K562 (cell line): ENCODE measurements around the gene SLC9B2. TPM values are rescaled to one million over a fixed set of nuclear protein-coding genes. Genes with fewer than 3 reads are reported as not detected.
A peak's percentile ranks its signal among the peaks of the same experiment; 100 is the strongest.

Experiments used
- CBFA2T3 ChIP-seq: fragments of 450-650 bp; IDR thresholded peaks from 2 replicates; pipeline ENCODE4 v1.6.1; 2017
- FOXP1 ChIP-seq: sonication (generic); formaldehyde crosslinking; IDR thresholded peaks from 2 replicates; pipeline ENCODE4 v1.8.0; 2022; ENCODE audit warnings: mild to moderate bottlenecking, missing genetic modification reagents
- HCFC1 ChIP-seq: IDR thresholded peaks from 2 replicates; pipeline ENCODE4 v1.6.1; 2012; ENCODE audit warnings: low read depth, low read length, improper control_type of control experiment
- HDAC8 ChIP-seq: fragments of 450-650 bp; IDR thresholded peaks from 2 replicates; pipeline ENCODE4 v1.6.1; 2016; ENCODE audit warnings: mild to moderate bottlenecking, missing genetic modification characterization, moderate library complexity, missing compliant biosample characterization
- HNRNPL ChIP-seq: fragments of 200-400 bp; formaldehyde crosslinking; IDR thresholded peaks from 2 replicates; pipeline ENCODE4 v1.6.1; 2017; ENCODE audit warnings: low read depth, mild to moderate bottlenecking, low read length
- IRF2 ChIP-seq: sonication (generic); formaldehyde crosslinking; IDR thresholded peaks from 2 replicates; pipeline ENCODE4 v1.8.1; 2022; ENCODE audit warnings: mild to moderate bottlenecking, missing genetic modification reagents
- MTA1 ChIP-seq: fragments of 450-650 bp; IDR thresholded peaks from 2 replicates; pipeline ENCODE4 v1.6.1; 2017; ENCODE audit warnings: borderline replicate concordance
- MYBL2 ChIP-seq, 2 experiments: fragments of 450-650 bp in 1 of 2; sonication (generic) in 1 of 2; formaldehyde crosslinking in 1 of 2; IDR thresholded peaks; 2 replicates each; pipeline versions ENCODE4 v1.6.1 to v1.8.1; 2017 to 2022; ENCODE audit warnings: borderline replicate concordance in 1 of 2, inconsistent platforms in 1 of 2, low read depth in 1 of 2, mild to moderate bottlenecking in 1 of 2, missing genetic modification reagents in 1 of 2, moderate library complexity in 1 of 2
- RBBP5 ChIP-seq: fragments of 200-600 bp; sonication (generic); IDR thresholded peaks from 2 replicates; pipeline ENCODE4 v1.6.1; 2012; ENCODE audit warnings: borderline replicate concordance, mild to moderate bottlenecking, low read length, control low read depth, inconsistent platforms; ENCODE audit not compliant: insufficient read depth, poor library complexity, severe bottlenecking
- TRIM28 ChIP-seq: fragments of 450-650 bp; IDR thresholded peaks from 2 replicates; pipeline ENCODE4 v1.6.1; 2017
- ZKSCAN8 ChIP-seq: fragments of 200-800 bp; sonication (Bioruptor generic); IDR thresholded peaks from 2 replicates; pipeline ENCODE4 v1.6.1; 2016; ENCODE audit warnings: missing genetic modification characterization, missing compliant biosample characterization
- ZNF12 ChIP-seq: sonication (generic); formaldehyde crosslinking; IDR thresholded peaks from 2 replicates; pipeline ENCODE4 v1.4.0; 2020; ENCODE audit warnings: mild to moderate bottlenecking, missing genetic modification reagents
- ZNF133 ChIP-seq: fragments of 250-450 bp; sonication (Bioruptor Pico); IDR thresholded peaks from 2 replicates; pipeline ENCODE4 v1.4.0; 2020; ENCODE audit warnings: mild to moderate bottlenecking
- ZNF134 ChIP-seq: fragments of 250-450 bp; sonication (Bioruptor Pico); conservative IDR thresholded peaks from 2 replicates; pipeline ENCODE4 v1.4.0; 2020
- ZNF408 ChIP-seq: fragments of 250-450 bp; sonication (Bioruptor Pico); IDR thresholded peaks from 2 replicates; pipeline ENCODE4 v1.4.0; 2020; ENCODE audit warnings: low read depth, mild to moderate bottlenecking, moderate library complexity
- polyA plus RNA-seq, 8 experiments: library from polyadenylated mRNA; depleted of rRNA in 4 of 8; stranded (reverse) in 5 of 8; unstranded in 3 of 8; fragments of >200 nt; fragmentation: Nextera tagmentation in 2 of 8; fragmentation: Illumina TruSeq in 1 of 8; extraction: Ambion mirVana in 2 of 8; extraction: Trizol in 1 of 8; gene quantifications; 2 replicates each; pipeline versions ENCODE4 v1.2.1 to v1.2.3, GENCODE V29; 2011 to 2014; ENCODE audit warnings: inconsistent platforms in 1 of 8, missing spikeins in 1 of 8
- total RNA-seq, 7 experiments: library from RNA; depleted of rRNA in 6 of 7; stranded (reverse); fragments of >200 nt in 6 of 7; fragmentation: Illumina TruSeq in 2 of 7; extraction: Trizol in 2 of 7; gene quantifications; 2 replicates each; pipeline versions ENCODE4 v1.2.1 to v1.2.3, GENCODE V29; 2011 to 2021; ENCODE audit warnings: low replicate concordance in 1 of 7
- TF ChIP-seq, protein P1 (sequence below), 2 experiments: fragments of 450-650 bp; IDR thresholded peaks; 2 replicates each; pipeline ENCODE4 v1.6.1; 2018; ENCODE audit warnings: mild to moderate bottlenecking in 2 of 2, low read depth in 1 of 2; ENCODE audit not compliant: partially characterized antibody in 2 of 2
- TF ChIP-seq, protein P2 (sequence below): fragments of 450-650 bp; IDR thresholded peaks from 2 replicates; pipeline ENCODE4 v1.6.1; 2016; ENCODE audit warnings: borderline replicate concordance
- TF ChIP-seq, protein P3 (sequence below): fragments of 250-450 bp; sonication (Bioruptor Pico); IDR thresholded peaks from 2 replicates; pipeline ENCODE4 v1.6.1; 2021; ENCODE audit warnings: mild to moderate bottlenecking
- TF ChIP-seq, protein P4 (sequence below), 3 experiments: IDR thresholded peaks in 2 of 3; conservative IDR thresholded peaks in 1 of 3; 2 replicates each; pipeline ENCODE4 v1.5.1; 2011 to 2012; ENCODE audit warnings: low read length in 3 of 3, mild to moderate bottlenecking in 3 of 3, control low read depth in 2 of 3, improper control_type of control experiment in 1 of 3, inconsistent platforms in 1 of 3, low read depth in 1 of 3, mixed read lengths in 1 of 3, moderate library complexity in 1 of 3; ENCODE audit not compliant: insufficient read depth in 2 of 3

SLC9B2 gene
- total and polyA plus RNA-seq, 9 of the 15 experiments (the other 6 are each of a cell fraction or from before 2014, with no cell fraction given), result 6.6 to 14.6 (median 11.4) TPM

DNA sequence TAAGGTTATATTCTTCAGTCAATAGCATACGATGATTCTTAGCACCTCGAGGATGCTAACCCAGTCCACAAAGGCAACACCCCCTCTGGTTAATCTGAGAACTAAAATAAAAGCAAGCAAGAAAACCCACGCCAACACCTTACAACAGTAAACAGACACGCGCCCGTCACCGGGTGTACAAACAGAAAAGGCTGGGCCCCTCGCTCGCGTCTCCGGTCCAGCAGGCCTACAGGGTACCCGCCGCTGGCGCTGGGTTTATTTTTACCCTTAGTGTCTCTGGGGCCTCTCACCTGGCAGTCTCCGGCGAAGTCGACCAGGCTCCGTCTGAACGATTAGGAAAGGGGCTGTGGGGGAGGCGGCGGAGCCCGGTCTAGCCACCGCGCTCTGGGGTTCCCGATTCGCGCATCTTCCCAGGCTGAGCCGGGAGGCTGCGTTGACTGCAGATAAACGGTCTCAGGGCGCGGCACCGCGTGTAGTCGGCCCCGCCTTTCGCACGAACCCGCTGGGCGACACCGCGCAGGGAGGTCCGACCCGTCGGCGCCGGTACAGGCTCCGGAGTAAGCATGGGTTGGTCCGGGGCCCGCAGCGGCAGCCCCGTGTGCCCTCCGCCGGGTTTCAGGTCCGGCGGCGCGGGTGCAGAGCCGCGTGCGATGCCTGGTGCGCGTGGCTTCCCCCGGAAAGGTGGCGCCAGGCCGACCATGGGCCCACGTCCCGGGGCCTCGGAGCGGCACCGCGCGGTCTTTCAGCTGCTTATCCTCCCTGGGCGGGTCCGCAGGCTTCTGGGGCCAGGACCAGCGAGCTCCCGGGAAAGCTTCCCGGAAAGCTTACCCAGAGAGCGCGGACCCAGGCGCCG, 441 bp downstream of the SLC9B2 start (continued):
- no peak; the same call in 1 of the 2 replicates for TF ChIP-seq HCFC1
- TF ChIP-seq RBBP5, result peak; percentile 80
- TF ChIP-seq, protein P1, sequence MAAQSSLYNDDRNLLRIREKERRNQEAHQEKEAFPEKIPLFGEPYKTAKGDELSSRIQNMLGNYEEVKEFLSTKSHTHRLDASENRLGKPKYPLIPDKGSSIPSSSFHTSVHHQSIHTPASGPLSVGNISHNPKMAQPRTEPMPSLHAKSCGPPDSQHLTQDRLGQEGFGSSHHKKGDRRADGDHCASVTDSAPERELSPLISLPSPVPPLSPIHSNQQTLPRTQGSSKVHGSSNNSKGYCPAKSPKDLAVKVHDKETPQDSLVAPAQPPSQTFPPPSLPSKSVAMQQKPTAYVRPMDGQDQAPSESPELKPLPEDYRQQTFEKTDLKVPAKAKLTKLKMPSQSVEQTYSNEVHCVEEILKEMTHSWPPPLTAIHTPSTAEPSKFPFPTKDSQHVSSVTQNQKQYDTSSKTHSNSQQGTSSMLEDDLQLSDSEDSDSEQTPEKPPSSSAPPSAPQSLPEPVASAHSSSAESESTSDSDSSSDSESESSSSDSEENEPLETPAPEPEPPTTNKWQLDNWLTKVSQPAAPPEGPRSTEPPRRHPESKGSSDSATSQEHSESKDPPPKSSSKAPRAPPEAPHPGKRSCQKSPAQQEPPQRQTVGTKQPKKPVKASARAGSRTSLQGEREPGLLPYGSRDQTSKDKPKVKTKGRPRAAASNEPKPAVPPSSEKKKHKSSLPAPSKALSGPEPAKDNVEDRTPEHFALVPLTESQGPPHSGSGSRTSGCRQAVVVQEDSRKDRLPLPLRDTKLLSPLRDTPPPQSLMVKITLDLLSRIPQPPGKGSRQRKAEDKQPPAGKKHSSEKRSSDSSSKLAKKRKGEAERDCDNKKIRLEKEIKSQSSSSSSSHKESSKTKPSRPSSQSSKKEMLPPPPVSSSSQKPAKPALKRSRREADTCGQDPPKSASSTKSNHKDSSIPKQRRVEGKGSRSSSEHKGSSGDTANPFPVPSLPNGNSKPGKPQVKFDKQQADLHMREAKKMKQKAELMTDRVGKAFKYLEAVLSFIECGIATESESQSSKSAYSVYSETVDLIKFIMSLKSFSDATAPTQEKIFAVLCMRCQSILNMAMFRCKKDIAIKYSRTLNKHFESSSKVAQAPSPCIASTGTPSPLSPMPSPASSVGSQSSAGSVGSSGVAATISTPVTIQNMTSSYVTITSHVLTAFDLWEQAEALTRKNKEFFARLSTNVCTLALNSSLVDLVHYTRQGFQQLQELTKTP (IDR thresholded peaks at IDR 0.05; ENCODE audit: low read depth in 1 of 2, partially characterized antibody in 2 of 2), result no peak
- 0 out of 2 replicates have a peak, but pooled peaks have one; percentile 33 for TF ChIP-seq HDAC8 (tag)
- TF ChIP-seq FOXP1 (CRISPR knock-in tag), result peak; percentile 92
- TF ChIP-seq, protein P2, sequence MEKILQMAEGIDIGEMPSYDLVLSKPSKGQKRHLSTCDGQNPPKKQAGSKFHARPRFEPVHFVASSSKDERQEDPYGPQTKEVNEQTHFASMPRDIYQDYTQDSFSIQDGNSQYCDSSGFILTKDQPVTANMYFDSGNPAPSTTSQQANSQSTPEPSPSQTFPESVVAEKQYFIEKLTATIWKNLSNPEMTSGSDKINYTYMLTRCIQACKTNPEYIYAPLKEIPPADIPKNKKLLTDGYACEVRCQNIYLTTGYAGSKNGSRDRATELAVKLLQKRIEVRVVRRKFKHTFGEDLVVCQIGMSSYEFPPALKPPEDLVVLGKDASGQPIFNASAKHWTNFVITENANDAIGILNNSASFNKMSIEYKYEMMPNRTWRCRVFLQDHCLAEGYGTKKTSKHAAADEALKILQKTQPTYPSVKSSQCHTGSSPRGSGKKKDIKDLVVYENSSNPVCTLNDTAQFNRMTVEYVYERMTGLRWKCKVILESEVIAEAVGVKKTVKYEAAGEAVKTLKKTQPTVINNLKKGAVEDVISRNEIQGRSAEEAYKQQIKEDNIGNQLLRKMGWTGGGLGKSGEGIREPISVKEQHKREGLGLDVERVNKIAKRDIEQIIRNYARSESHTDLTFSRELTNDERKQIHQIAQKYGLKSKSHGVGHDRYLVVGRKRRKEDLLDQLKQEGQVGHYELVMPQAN, result no peak
- no peak for TF ChIP-seq ZKSCAN8 (CRISPR knock-in tag)
- no peak for TF ChIP-seq CBFA2T3
- TF ChIP-seq, protein P3, sequence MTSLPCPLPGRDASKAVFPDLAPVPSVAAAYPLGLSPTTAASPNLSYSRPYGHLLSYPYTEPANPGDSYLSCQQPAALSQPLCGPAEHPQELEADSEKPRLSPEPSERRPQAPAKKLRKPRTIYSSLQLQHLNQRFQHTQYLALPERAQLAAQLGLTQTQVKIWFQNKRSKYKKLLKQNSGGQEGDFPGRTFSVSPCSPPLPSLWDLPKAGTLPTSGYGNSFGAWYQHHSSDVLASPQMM (CRISPR knock-in tag), result no peak
- TF ChIP-seq, protein P4, sequence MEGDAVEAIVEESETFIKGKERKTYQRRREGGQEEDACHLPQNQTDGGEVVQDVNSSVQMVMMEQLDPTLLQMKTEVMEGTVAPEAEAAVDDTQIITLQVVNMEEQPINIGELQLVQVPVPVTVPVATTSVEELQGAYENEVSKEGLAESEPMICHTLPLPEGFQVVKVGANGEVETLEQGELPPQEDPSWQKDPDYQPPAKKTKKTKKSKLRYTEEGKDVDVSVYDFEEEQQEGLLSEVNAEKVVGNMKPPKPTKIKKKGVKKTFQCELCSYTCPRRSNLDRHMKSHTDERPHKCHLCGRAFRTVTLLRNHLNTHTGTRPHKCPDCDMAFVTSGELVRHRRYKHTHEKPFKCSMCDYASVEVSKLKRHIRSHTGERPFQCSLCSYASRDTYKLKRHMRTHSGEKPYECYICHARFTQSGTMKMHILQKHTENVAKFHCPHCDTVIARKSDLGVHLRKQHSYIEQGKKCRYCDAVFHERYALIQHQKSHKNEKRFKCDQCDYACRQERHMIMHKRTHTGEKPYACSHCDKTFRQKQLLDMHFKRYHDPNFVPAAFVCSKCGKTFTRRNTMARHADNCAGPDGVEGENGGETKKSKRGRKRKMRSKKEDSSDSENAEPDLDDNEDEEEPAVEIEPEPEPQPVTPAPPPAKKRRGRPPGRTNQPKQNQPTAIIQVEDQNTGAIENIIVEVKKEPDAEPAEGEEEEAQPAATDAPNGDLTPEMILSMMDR (IDR thresholded peaks at IDR 0.05 in 2 of 3, conservative IDR thresholded peaks at IDR 0.05 in 1 of 3; ENCODE audit: insufficient read depth in 2 of 3, low read depth in 1 of 3, low read length in 3 of 3), result peak in 1 of 3 experiments; percentile 3; a peak in 1 of 6 replicates
- TF ChIP-seq ZNF12 (CRISPR knock-in tag), result no peak; the same call in 1 of the 2 replicates
- TF ChIP-seq MYBL2 (IDR thresholded peaks at IDR 0.05; ENCODE audit: low read depth), result peak; percentile 20; the same call in 1 of the 2 replicates
- TF ChIP-seq MYBL2 (CRISPR knock-in tag; IDR thresholded peaks at IDR 0.05; ENCODE audit: borderline replicate concordance), result no peak
- peak; percentile 69 for TF ChIP-seq HNRNPL
- 0 out of 2 replicates have a peak, but pooled peaks have one; percentile 23 for TF ChIP-seq ZNF134 (CRISPR knock-in tag)
- no peak for TF ChIP-seq ZNF133 (CRISPR knock-in tag)
- TF ChIP-seq MTA1, result no peak
- no peak for TF ChIP-seq ZNF408 (CRISPR knock-in tag)
- no peak for TF ChIP-seq TRIM28
- no peak for TF ChIP-seq IRF2 (CRISPR knock-in tag)
